ENCODE results near the gene PIP4P1.

Gene PIP4P1

DNA sequence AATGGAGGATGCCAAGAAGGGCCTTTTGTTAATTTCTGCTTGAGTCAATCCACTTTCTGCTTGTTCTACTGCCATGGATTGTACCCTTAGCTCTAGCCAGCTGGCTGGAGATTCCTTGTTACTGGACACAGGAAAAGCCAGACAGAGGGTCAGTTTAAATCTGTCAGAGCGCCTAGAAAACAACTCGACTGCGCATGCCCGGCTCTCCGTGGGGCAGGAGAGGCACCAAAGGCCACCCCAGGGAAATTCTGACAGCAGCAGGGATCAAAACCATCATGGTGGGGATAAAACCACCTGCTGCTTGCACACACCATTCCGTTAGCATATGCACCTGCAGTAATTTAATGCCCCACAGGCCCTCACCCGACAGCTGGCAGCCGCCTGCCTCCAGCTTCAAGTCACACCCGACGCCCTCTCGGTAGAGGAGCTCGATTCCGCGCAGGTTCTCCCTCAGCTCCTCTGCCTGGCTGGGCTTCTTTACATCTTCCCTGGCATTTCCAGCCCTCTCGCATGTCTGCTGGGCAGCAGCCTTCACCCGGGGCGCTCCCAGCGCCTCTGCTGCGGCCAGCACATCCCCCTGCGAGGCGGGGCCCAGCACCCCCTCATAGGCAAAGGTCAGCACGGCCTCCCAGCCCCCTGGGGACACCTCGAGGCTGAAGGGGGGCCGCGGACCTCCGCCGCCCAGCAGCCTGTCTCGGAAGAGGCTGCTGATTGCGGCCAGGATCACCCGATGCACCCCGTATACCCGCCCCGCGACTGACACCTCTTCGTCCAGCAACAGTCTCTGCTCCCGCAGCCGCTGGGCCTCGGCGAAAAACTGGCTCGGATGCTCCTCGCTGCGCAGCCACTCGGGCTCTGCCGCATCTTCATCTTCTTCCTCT, 26.3 kb downstream of the PIP4P1 start:
- no peak for DNase-seq
- H3K4me3 ChIP-seq (ENCODE audit: low read length): no peak overlapping the region
- WGBS (ENCODE audit: extremely low coverage, insufficient coverage, low lambda C conversion rate): no CpG with 5 or more reads among the region's 44 CpGs

DNA sequence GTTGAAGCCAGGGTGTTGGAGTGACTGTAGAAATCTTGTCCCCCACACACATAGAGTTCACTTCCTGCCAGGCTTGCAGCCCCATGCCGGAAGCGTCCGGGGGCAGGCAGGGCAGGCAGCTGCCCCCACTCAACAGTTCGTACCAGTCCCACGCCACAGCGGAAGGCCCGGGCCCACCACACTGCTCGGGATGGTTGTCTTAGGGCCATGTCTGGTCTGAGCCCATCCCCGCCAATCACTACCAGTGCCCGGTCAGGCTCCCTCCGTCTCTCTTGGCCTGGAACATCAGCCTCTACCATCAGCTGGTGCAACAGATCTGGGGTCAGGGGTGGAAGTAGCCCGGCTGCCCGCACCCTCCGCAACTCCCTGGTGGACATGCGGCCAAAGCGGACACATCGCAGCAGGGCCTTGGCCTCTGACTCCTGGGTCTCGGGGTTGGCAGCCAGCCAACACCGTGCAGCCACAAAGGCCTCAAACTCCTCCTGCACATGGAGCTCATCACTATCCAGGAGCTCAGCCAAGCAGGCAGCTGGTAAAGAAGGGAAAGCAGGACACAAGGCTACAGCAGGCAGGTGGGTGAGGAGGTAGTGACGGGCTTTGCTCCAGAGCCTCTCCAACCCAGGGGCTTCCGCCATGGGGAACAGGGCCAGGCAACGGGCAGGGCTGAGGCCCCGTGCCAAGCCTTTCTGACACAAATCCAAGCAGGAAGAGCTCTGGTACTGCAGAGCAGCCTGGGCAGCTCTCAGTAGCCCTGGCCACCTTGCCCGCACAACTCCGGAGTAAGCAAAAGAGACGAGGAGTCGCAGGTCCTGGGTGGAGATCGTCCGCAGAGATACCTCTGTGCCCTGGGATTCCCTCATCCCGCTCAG, 31.2 kb downstream of the PIP4P1 start:
- H3K4me3 ChIP-seq (ENCODE audit: low read length): no peak overlapping the region
- WGBS (ENCODE audit: extremely low coverage, insufficient coverage, low lambda C conversion rate): no CpG with 5 or more reads among the region's 30 CpGs
- no peak overlapping the region for H3K9ac ChIP-seq (ENCODE audit: low read length)
- no peaks in the 10 kb centered on the region for H3K79me1 ChIP-seq (ENCODE audit: low read length)
- no peak overlapping the region for H3K23ac ChIP-seq (ENCODE audit: low read length)
- H3K36me3 ChIP-seq (ENCODE audit: control insufficient read depth, insufficient read depth, low read length): no peaks in the 10 kb centered on the region
- no peaks in the 10 kb centered on the region for H3K79me2 ChIP-seq (ENCODE audit: control insufficient read depth, insufficient read depth, low read length)
- no peak overlapping the region for H3K56ac ChIP-seq (ENCODE audit: low read length)
- H2BK5ac ChIP-seq (ENCODE audit: low read length): no peak overlapping the region
- peaks cover 2% of the 10 kb centered on the region for H3K27me3 ChIP-seq (ENCODE audit: insufficient read depth, low read length, poor library complexity)
- no peak overlapping the region for H2AK5ac ChIP-seq (ENCODE audit: low read length)
- no peak for DNase-seq
- H2BK120ac ChIP-seq (ENCODE audit: low read depth, low read length): no peak overlapping the region
- no peak overlapping the region for H4K5ac ChIP-seq (ENCODE audit: low read length)
- no peak overlapping the region for H3K4me2 ChIP-seq (ENCODE audit: low read length)
- no peak overlapping the region for H3K18ac ChIP-seq (ENCODE audit: low read length)
- no peak overlapping the region for H3K4ac ChIP-seq (ENCODE audit: low read depth, low read length)
- H3K4me1 ChIP-seq (ENCODE audit: control insufficient read depth, low read depth, low read length): peaks cover 2% of the 10 kb centered on the region
- H2BK15ac ChIP-seq (replicated peaks; ENCODE audit: low read depth): no peak overlapping the region
- no peak overlapping the region for H4K8ac ChIP-seq (ENCODE audit: low read depth, low read length)
- no peak overlapping the region for H3K27ac ChIP-seq (ENCODE audit: low read depth, low read length)

More for the DNA sequence above, 26.3 kb downstream of the PIP4P1 start:
- H3K4me2 ChIP-seq (ENCODE audit: low read length): peak overlapping the region; percentile 31
- H3K23ac ChIP-seq (ENCODE audit: low read length): no peak overlapping the region
- no peak overlapping the region for H3K18ac ChIP-seq (ENCODE audit: low read length)
- H2BK120ac ChIP-seq (ENCODE audit: low read depth, low read length): no peak overlapping the region
- H3K36me3 ChIP-seq (ENCODE audit: control insufficient read depth, insufficient read depth, low read length): no peaks in the 10 kb centered on the region
- no peaks in the 10 kb centered on the region for H3K4me1 ChIP-seq (ENCODE audit: control insufficient read depth, low read depth, low read length)
- H4K8ac ChIP-seq (ENCODE audit: low read depth, low read length): no peak overlapping the region
- no peak overlapping the region for H2BK5ac ChIP-seq (ENCODE audit: low read length)
- no peak overlapping the region for H3K27ac ChIP-seq (ENCODE audit: low read depth, low read length)
- H2BK15ac ChIP-seq (replicated peaks; ENCODE audit: low read depth): no peak overlapping the region
- H4K5ac ChIP-seq (ENCODE audit: low read length): no peak overlapping the region
- no peaks in the 10 kb centered on the region for H3K79me2 ChIP-seq (ENCODE audit: control insufficient read depth, insufficient read depth, low read length)
- H3K56ac ChIP-seq (ENCODE audit: low read length): peak overlapping the region; percentile 39
- H2AK5ac ChIP-seq (ENCODE audit: low read length): no peak overlapping the region
- H3K9ac ChIP-seq (ENCODE audit: low read length): no peak overlapping the region
- H3K4ac ChIP-seq (ENCODE audit: low read depth, low read length): no peak overlapping the region
- peaks cover 2% of the 10 kb centered on the region for H3K27me3 ChIP-seq (ENCODE audit: insufficient read depth, low read length, poor library complexity)
- H3K79me1 ChIP-seq (ENCODE audit: low read length): no peaks in the 10 kb centered on the region

DNA sequence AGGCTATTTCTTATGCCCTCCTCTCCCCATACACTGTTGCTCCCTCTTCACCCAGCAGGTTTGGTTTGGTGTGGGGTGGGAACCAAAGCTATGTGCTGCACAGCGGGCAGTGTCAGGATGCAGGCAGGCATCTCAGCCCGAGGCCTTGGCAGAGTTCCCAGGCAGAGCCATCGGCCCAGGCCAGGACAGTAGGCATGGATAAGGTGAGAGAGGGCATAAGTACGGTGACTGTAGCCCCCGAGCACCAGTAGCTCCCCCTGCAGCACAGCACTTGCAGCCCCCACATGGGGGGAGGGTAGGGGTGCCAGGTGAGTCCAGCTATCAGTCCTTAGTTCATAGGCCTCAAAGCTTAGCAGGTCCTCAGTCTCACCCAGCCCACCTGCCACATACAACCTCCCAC, 32.4 kb downstream of the PIP4P1 start:
- Histone ChIP-seq H3K79me1 (ENCODE audit: low read length) (no peaks in the 10 kb centered on the region), H2BK5ac (ENCODE audit: low read length) (no peak overlapping the region), H2BK120ac (ENCODE audit: low read depth, low read length) (no peak overlapping the region), H3K36me3 (ENCODE audit: control insufficient read depth, insufficient read depth, low read length) (no peaks in the 10 kb centered on the region), H3K27ac (ENCODE audit: low read depth, low read length) (no peak overlapping the region), H3K4me3 (ENCODE audit: low read length) (no peak overlapping the region), H3K9ac (ENCODE audit: low read length) (no peak overlapping the region), H3K4me1 (ENCODE audit: control insufficient read depth, low read depth, low read length) (peaks cover 2% of the 10 kb centered on the region), H2BK15ac (replicated peaks; ENCODE audit: low read depth) (no peak overlapping the region), H3K4me2 (ENCODE audit: low read length) (no peak overlapping the region), H3K4ac (ENCODE audit: low read depth, low read length) (no peak overlapping the region), H3K18ac (ENCODE audit: low read length) (no peak overlapping the region), H2AK5ac (ENCODE audit: low read length) (no peak overlapping the region), H3K56ac (ENCODE audit: low read length) (no peak overlapping the region), H3K79me2 (ENCODE audit: control insufficient read depth, insufficient read depth, low read length) (no peaks in the 10 kb centered on the region), H3K23ac (ENCODE audit: low read length) (no peak overlapping the region), H3K27me3 (ENCODE audit: insufficient read depth, low read length, poor library complexity) (no peaks in the 10 kb centered on the region), H4K8ac (ENCODE audit: low read depth, low read length) (no peak overlapping the region), H4K5ac (ENCODE audit: low read length) (no peak overlapping the region)
- no CpG with 5 or more reads among the region's 5 CpGs for WGBS (ENCODE audit: extremely low coverage, insufficient coverage, low lambda C conversion rate)
- no peak for DNase-seq

DNA sequence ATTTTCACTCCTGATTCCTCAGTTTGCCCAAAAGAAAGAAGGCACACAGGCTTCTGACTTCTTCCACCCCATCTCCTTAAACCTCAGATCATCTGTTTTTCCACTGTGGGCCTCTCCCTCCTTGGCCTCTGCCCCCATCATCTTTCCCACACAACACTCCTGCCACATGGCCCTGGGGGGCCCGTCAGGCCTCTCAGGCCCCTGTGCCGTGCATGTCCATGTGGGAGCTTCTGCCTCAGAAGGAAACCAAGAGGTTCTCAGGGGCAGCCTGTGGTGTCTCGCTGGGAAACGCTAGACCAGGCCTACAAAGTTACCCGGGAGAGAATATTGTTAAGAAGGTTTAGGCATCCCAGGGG, 33.2 kb downstream of the PIP4P1 start:
- no peak overlapping the region for H2BK120ac ChIP-seq (ENCODE audit: low read depth, low read length)
- no peak overlapping the region for H3K4me2 ChIP-seq (ENCODE audit: low read length)
- H2BK15ac ChIP-seq (replicated peaks; ENCODE audit: low read depth): no peak overlapping the region
- H3K9ac ChIP-seq (ENCODE audit: low read length): no peak overlapping the region
- peaks cover 2% of the 10 kb centered on the region for H3K4me1 ChIP-seq (ENCODE audit: control insufficient read depth, low read depth, low read length)
- no peak overlapping the region for H4K5ac ChIP-seq (ENCODE audit: low read length)
- WGBS (ENCODE audit: extremely low coverage, insufficient coverage, low lambda C conversion rate): no CpG with 5 or more reads among the region's 5 CpGs
- no peaks in the 10 kb centered on the region for H3K36me3 ChIP-seq (ENCODE audit: control insufficient read depth, insufficient read depth, low read length)
- no peak for DNase-seq
- H3K4ac ChIP-seq (ENCODE audit: low read depth, low read length): no peak overlapping the region
- no peaks in the 10 kb centered on the region for H3K27me3 ChIP-seq (ENCODE audit: insufficient read depth, low read length, poor library complexity)
- no peak overlapping the region for H3K18ac ChIP-seq (ENCODE audit: low read length)
- peak overlapping the region; percentile 15 for H3K56ac ChIP-seq (ENCODE audit: low read length)
- no peak overlapping the region for H2BK5ac ChIP-seq (ENCODE audit: low read length)
- H4K8ac ChIP-seq (ENCODE audit: low read depth, low read length): no peak overlapping the region
- no peaks in the 10 kb centered on the region for H3K79me1 ChIP-seq (ENCODE audit: low read length)
- no peak overlapping the region for H3K27ac ChIP-seq (ENCODE audit: low read depth, low read length)
- no peak overlapping the region for H3K23ac ChIP-seq (ENCODE audit: low read length)
- no peak overlapping the region for H2AK5ac ChIP-seq (ENCODE audit: low read length)
- no peak overlapping the region for H3K4me3 ChIP-seq (ENCODE audit: low read length)
- H3K79me2 ChIP-seq (ENCODE audit: control insufficient read depth, insufficient read depth, low read length): no peaks in the 10 kb centered on the region

DNA sequence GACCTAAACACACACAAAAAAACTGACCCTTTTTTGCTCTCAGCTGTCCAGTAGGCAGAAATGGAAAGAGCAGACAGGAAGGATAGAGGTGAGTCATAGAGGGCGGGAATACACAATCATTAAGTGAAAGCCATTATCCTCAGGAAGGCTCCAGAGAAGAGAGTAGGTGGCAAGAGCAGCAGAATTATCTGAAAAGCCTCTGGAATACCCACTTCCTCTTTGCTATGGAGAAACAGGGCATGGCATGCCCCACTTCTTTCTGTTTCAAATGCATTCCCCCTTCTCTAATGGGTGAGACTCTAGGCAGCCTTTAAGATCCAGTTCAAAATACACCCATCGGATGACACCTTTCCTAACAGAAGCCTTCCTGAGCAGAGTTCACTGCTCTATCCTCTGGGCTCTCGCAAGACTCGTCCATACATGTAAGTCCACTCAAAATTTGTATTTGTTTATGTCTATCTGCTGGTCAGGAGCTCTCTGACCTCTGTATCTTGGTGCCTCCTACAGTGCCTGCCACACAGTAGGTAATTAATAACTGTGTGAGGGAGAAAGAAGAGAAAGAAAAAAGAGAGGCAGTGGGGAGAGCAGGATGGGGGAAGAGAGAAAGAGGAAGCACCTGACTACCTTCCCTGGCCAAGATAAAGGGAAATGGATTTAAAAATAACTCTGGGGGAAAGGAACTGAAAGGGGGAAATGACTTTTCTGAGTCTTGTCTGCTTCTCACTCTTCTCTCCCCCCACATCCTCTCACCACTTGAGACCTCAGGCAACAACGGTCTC, 33.8 kb downstream of the PIP4P1 start:
- Histone ChIP-seq H3K36me3 (ENCODE audit: control insufficient read depth, insufficient read depth, low read length) (no peaks in the 10 kb centered on the region), H3K27me3 (ENCODE audit: insufficient read depth, low read length, poor library complexity) (no peaks in the 10 kb centered on the region), H3K4me1 (ENCODE audit: control insufficient read depth, low read depth, low read length) (peaks cover 2% of the 10 kb centered on the region), H3K27ac (ENCODE audit: low read depth, low read length) (no peak overlapping the region), H3K4ac (ENCODE audit: low read depth, low read length) (peak overlapping the region; percentile 38), H2BK15ac (replicated peaks; ENCODE audit: low read depth) (no peak overlapping the region), H3K9ac (ENCODE audit: low read length) (no peak overlapping the region), H2BK120ac (ENCODE audit: low read depth, low read length) (no peak overlapping the region), H3K56ac (ENCODE audit: low read length) (peak overlapping the region; percentile 15), H2BK5ac (ENCODE audit: low read length) (no peak overlapping the region), H3K18ac (ENCODE audit: low read length) (no peak overlapping the region), H4K5ac (ENCODE audit: low read length) (no peak overlapping the region), H3K4me3 (ENCODE audit: low read length) (no peak overlapping the region), H3K4me2 (ENCODE audit: low read length) (no peak overlapping the region), H3K79me1 (ENCODE audit: low read length) (no peaks in the 10 kb centered on the region), H4K8ac (ENCODE audit: low read depth, low read length) (no peak overlapping the region), H3K23ac (ENCODE audit: low read length) (no peak overlapping the region), H3K79me2 (ENCODE audit: control insufficient read depth, insufficient read depth, low read length) (no peaks in the 10 kb centered on the region), H2AK5ac (ENCODE audit: low read length) (no peak overlapping the region)
- peak; percentile 69 for DNase-seq
- WGBS (ENCODE audit: extremely low coverage, insufficient coverage, low lambda C conversion rate): no CpG with 5 or more reads among the region's 5 CpGs

All from mesendoderm (in vitro differentiated cells).